MCF 10A (cell line): ENCODE measurements around the gene PPP4R2. TPM values are rescaled to one million over a fixed set of nuclear protein-coding genes. Genes with fewer than 3 reads are reported as not detected.

Source experiments
- BruUV-seq: library from RNA; stranded (reverse); fragments of 400-500 nt; replicated peaks from 2 replicates; lab custom pipeline; 2021; lab: Mats Ljungman, UMichigan
- CTCF ChIA-PET: fragments of 300-600 bp; sonication (Branson Sonifier 250); formaldehyde crosslinking; extraction: SDS; loops from one replicate; lab custom pipeline; 2021; ENCODE audit warnings: antibody characterized with exemption, inconsistent platforms; lab: Yijun Ruan, JAX
- POLR2A ChIA-PET: fragments of 300-600, 350-650 bp; sonication (Branson Sonifier 250); formaldehyde crosslinking; extraction: SDS; loops from one replicate; lab custom pipeline; 2020; ENCODE audit warnings: antibody characterized with exemption, inconsistent platforms; lab: Yijun Ruan, JAX
- DNase-seq: peaks from one replicate; pipeline ENCODE4 v3.0.0-alpha.2; 2018; ENCODE audit not compliant: unreplicated experiment
- H3K27ac Mint-ChIP-seq: one replicate; pipeline ENCODE4 v1.8.0; 2022; ENCODE audit warnings: mild to moderate bottlenecking, low read depth, mixed read lengths; ENCODE audit not compliant: unreplicated experiment
- H3K27me3 Mint-ChIP-seq: one replicate; pipeline ENCODE4 v1.8.0; 2022; ENCODE audit warnings: mixed read lengths; ENCODE audit not compliant: insufficient read depth, unreplicated experiment
- H3K36me3 Mint-ChIP-seq: one replicate; pipeline ENCODE4 v1.8.0; 2022; ENCODE audit warnings: mild to moderate bottlenecking, moderate library complexity, mixed read lengths; ENCODE audit not compliant: insufficient read depth, unreplicated experiment
- H3K4me1 Mint-ChIP-seq: one replicate; pipeline ENCODE4 v1.8.0; 2022; ENCODE audit warnings: mixed read lengths; ENCODE audit not compliant: insufficient read depth, unreplicated experiment
- H3K4me3 Mint-ChIP-seq: one replicate; pipeline ENCODE4 v1.8.0; 2022; ENCODE audit warnings: mild to moderate bottlenecking, moderate library complexity, mixed read lengths; ENCODE audit not compliant: unreplicated experiment
- H3K9me3 Mint-ChIP-seq: one replicate; pipeline ENCODE4 v1.8.0; 2022; ENCODE audit warnings: mixed read lengths; ENCODE audit not compliant: unreplicated experiment
- intact Hi-C: fragments of 100-400 bp; cut with micrococcal nuclease; formaldehyde crosslinking; loops from 2 replicates; pipeline ENCODE4 v1.14.1; 2022
- total RNA-seq: library from RNA; stranded (reverse); gene quantifications from 2 replicates; pipeline ENCODE4 v1.2.3, GENCODE V29; 2022
- TF ChIP-seq, protein P1 (sequence below): fragments of 200-600 bp; IDR thresholded peaks from one replicate; pipeline ENCODE4 v1.8.0; 2022; ENCODE audit warnings: antibody characterized with exemption, mild to moderate bottlenecking; ENCODE audit not compliant: unreplicated experiment

PPP4R2 gene
- total RNA-seq, 1 experiment from 2014 or later: 105 TPM

DNA sequence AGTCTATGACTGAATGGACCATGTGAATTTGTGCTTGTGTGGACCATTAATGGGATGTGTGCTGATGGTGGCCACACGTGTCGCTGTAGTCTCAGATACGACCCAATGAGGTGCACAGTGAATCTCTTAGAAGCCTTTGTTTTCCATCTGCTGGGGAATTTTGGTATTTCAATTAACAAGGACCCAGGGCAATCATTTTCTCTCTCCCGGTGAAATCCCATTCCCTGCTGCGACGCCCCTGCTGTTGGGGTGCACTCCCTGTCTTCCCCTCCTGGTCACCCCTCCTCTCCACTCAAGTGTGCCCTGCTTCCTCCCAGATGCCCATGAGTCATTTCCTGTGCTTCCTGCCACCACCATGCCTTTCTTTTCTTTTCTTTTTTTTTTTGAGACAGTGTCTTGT lies 97.5 kb downstream of the PPP4R2 start:
- H3K27me3 Mint-ChIP-seq: no peaks in the 10 kb centered on the region
- no peaks in the 10 kb centered on the region for H3K9me3 Mint-ChIP-seq
- H3K27ac Mint-ChIP-seq: no peak overlapping the region
- H3K36me3 Mint-ChIP-seq: no peaks in the 10 kb centered on the region
- BruUV-seq: no TSS peak
- ChIA-PET CTCF (interaction anchor here (0.6 to 9.4 kb wide), 4 partner anchors 30 to 1267 kb away, joined by 3 to 151 read pairs (median 70); no protein-coding TSS in a partner anchor), POLR2A (interaction anchor here (0.6 kb wide), 1 partner anchor 387 kb away, joined by 3 read pairs; no protein-coding TSS in a partner anchor)
- intact Hi-C loops: no loop called here
- peaks cover 6% of the 10 kb centered on the region for H3K4me1 Mint-ChIP-seq
- TF ChIP-seq, protein P1, sequence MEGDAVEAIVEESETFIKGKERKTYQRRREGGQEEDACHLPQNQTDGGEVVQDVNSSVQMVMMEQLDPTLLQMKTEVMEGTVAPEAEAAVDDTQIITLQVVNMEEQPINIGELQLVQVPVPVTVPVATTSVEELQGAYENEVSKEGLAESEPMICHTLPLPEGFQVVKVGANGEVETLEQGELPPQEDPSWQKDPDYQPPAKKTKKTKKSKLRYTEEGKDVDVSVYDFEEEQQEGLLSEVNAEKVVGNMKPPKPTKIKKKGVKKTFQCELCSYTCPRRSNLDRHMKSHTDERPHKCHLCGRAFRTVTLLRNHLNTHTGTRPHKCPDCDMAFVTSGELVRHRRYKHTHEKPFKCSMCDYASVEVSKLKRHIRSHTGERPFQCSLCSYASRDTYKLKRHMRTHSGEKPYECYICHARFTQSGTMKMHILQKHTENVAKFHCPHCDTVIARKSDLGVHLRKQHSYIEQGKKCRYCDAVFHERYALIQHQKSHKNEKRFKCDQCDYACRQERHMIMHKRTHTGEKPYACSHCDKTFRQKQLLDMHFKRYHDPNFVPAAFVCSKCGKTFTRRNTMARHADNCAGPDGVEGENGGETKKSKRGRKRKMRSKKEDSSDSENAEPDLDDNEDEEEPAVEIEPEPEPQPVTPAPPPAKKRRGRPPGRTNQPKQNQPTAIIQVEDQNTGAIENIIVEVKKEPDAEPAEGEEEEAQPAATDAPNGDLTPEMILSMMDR: peak; percentile 31
- H3K4me3 Mint-ChIP-seq: peak overlapping the region; percentile 33
- peak; percentile 65 for DNase-seq

GRCh38 chr3:73094951-73095350 lies 98.3 kb downstream of the PPP4R2 start:
- no peak for DNase-seq
- Mint-ChIP-seq H3K27me3 (no peaks in the 10 kb centered on the region), H3K36me3 (no peaks in the 10 kb centered on the region), H3K27ac (no peak overlapping the region), H3K4me3 (no peak overlapping the region), H3K4me1 (peaks cover 6% of the 10 kb centered on the region), H3K9me3 (no peaks in the 10 kb centered on the region)
- intact Hi-C loops: no loop called here
- TF ChIP-seq, protein P1: no peak
- no TSS peak for BruUV-seq
- POLR2A ChIA-PET: interaction anchor here (0.6 kb wide), 1 partner anchor 386 kb away, joined by 3 read pairs; no protein-coding TSS in a partner anchor
- CTCF ChIA-PET: interaction anchor here (0.7 to 9.4 kb wide), 10 partner anchors 10 to 424 kb away, joined by 3 to 151 read pairs (median 3); no protein-coding TSS in a partner anchor

GRCh38 chr3:73096169-73096568 lies 99.6 kb downstream of the PPP4R2 start:
- ChIA-PET CTCF (interaction anchor here (0.7 to 9.4 kb wide), 9 partner anchors 10 to 408 kb away, joined by 3 to 151 read pairs (median 5); no protein-coding TSS in a partner anchor), POLR2A (no interaction called here)
- TF ChIP-seq, protein P1: no peak
- H3K9me3 Mint-ChIP-seq: no peaks in the 10 kb centered on the region
- intact Hi-C loops: no loop called here
- H3K4me3 Mint-ChIP-seq: no peak overlapping the region
- H3K4me1 Mint-ChIP-seq: peaks cover 6% of the 10 kb centered on the region
- no peak overlapping the region for H3K27ac Mint-ChIP-seq
- H3K36me3 Mint-ChIP-seq: no peaks in the 10 kb centered on the region
- BruUV-seq: no TSS peak
- no peak for DNase-seq
- no peaks in the 10 kb centered on the region for H3K27me3 Mint-ChIP-seq

DNA sequence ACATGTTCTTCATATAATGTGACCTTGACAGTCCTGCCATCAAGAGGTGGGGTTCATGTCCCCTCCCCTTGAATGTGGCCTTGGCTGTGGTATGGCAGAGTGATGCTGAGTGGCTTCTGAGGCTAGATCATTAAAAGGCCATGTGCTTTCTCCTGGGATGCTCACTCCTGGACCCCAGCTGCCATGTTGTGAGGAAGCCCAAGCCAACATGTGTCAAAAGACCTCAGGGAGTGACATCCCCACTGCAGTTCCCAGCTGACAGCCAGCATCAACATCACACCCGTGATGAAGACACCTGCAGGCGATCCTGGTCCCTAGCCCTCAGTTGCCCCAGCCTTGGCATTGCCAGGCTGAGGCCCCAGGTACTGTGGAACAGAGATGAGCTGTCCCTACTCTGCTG lies 101.4 kb downstream of the PPP4R2 start:
- Mint-ChIP-seq H3K4me1 (peaks cover 6% of the 10 kb centered on the region), H3K27ac (no peak overlapping the region), H3K27me3 (no peaks in the 10 kb centered on the region), H3K36me3 (no peaks in the 10 kb centered on the region), H3K9me3 (no peaks in the 10 kb centered on the region), H3K4me3 (no peak overlapping the region)
- no peak for DNase-seq
- ChIA-PET POLR2A (no interaction called here), CTCF (interaction anchor here (1.0 to 9.4 kb wide), 3 partner anchors 288 to 406 kb away, joined by 4 to 151 read pairs (median 135); no protein-coding TSS in a partner anchor)
- no TSS peak for BruUV-seq
- intact Hi-C loops: no loop called here
- TF ChIP-seq, protein P1: no peak
